ENCODE results near the gene SORCS2.

Gene SORCS2

DNA sequence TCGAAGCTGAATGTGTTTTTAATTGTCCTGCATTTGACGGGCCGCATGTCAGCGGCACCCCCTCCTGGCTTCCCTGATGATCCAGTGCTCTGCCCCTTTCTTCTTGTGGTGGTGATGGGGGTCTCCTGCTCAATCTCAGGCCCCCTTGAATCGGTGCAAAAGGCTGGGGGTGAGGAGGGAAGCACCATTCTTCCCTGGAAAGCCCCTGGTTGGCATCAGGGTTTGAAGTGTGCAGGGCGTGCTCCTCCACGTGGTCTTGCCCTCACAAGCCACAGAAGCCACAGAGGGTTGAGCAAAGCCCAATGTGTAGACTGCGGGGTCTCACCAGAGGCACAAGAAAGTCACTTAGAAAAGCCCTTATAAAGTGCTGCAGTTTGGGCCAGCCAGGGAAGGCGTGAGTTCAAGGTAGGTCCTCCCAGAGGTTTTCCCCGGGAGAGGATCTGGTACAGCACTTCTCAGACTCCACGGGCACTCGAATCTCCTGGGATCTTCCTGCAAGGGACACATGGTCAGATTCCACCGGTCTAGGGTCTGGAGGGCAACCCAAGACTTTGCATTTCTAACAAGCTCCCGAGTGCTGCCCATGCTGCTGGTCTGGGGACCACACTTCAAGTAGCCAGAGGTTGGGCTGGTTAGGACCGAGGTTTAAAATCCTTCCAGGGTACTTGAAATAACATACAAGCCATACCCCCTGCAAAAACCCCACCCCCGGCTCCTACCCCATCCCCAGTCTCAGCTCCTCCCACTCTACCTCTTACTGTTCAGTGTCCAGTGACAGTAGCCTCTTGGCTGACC lies 207.3 kb downstream of the SORCS2 start:
- DNase-seq: no peak

DNA sequence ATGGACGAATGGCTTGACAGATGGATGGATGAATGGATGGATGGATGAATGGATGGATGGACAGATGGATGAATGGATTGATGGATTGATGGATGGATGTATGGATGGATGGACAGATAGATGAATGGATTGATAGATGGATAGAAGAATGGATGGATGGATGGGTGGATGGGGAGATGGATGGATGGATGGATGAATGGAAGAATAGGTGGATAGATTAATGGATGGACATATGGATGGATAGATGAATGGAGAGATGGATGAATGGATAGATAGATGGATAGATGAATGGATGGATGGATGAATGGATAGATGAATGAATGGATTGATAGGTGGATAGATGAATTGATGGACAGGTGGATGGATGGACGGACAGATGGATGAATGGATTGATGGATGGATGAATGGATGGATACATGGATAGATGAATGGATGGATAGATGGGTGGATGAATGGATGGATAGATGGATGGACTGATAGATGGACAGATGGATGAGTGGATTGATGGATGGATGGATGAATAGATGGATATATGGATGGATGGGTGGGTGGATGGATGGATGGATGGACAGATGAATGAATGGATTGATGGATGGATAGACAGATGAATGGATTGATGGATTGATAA lies 208.4 kb downstream of the SORCS2 start:
- DNase-seq: no peak

DNA sequence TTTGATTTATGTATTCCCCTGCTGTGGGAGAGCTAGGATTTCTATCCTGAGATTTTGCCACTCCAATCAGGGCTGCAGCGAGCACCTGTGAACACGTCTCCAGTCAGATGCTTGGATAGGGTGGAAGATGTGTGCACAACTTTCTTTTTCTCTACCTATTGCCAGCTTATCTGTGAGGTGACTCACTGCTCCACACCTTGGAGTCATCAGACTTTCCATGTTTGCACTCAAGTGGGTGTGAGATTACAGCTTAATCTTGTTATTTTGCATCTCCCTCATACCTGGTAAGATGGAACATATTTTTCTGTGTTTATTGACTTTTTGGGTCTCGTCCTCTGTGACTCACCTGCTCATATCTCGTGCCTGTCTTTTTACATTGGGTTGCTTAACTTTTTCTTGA lies 210.2 kb downstream of the SORCS2 start:
- no peak for DNase-seq

DNA sequence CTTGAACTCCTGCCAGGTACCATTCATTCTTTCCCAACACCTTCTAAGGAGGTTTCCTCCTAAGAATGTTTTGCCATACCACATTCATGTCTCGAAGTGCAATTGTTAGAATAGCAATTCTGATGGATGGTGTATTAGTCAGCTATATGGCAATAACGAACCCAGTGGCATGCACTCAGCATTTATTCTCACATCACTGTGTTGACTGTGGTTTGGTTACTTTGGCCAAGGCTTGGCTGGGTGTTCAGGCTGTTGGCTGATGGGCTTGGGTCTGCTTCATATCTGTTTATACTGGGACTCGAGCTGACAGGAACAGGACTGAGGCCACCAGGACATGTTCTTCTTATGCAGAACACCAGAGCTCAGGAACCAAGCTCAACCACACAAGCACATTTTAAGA lies 210.7 kb downstream of the SORCS2 start:
- DNase-seq: no peak

DNA sequence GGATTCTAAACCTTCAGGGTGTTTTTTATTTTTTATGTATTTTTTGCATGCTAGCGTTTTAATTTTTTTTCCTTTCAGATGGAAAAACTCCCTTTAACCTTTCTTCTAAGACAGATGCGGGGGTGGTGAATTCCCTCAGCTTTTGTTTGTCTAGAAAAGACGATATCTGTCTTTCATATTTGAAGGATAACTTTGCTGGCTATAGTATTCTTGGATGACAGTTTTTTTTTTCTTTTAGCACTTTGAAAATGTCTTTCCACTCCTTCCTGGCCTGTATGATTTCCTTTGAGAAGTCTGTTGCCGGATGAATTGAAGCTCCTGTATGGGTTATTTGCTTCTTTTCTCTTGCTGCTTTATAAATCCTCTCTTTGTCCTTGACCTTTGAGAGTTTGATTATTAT lies 215.8 kb downstream of the SORCS2 start:
- DNase-seq: no peak

DNA sequence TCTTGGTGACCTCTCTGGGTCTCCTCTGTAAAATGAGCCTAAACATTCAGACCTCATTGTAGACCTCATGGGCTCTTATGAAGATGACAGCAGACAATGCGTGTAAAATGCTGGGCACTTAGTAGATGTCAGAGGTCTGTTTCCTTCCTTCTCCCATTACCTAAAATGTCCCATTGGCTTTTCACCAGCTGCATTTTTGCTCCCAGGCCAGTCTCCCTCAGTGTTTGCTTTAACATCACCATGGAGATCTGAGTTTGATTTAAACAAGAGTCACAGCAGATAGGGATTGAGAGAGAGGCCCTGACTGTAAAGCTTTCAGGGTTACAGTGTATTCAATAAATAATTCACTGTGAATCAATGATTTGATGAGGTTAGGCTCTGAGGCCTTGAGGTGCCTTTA lies 218.1 kb downstream of the SORCS2 start:
- no peak for DNase-seq

DNA sequence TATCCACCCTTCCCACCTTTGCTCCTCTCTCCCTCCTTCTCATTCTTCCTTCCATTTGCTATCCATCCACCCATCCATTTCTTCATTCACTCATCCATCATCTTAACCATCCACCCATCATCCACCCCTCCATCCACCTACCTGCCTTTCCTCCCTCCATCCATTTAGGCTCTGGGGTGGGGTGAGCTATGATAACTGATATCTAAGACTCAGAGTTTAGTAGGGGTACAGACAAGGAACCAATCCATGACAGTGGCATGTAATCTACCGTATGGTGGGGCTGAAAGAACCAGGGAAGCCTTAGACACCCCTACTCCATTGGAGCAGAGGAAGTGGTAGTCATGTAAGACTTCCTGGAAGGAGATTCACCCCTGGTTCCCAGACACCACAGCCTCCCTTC lies 219.2 kb downstream of the SORCS2 start:
- no peak for DNase-seq

DNA sequence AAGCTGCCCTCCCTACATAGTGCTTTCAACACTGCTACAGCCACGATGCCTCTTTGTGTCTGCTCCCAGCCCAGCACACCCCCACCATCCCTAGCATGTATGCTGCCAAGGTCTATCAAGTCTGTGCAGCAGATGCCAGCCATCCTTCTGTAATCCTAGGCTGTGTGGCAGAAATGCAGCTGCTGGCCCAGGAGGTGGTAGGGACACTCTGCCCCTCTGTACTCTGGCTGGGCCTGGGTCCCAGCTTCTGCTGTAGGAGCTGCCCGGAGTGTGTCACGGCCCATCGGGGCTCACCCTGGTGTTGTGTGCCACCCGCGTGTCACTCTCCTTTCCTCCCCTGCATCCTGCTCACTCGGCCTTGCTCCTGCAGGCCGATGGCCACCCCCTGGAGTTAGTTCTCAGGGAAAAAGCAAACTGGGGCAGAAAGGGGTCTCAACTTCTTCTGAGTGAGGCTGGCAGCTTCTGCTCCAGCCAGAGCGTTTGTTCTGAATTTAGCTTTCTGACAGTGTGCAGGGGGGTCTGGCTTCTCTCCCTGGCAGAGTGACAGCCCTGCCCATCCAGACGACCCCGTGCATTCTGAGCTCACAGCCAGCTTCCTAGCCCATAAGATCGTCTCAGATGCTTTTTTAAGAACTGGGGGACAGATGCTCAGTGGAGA lies 219.7 kb downstream of the SORCS2 start:
- no peak for DNase-seq

DNA sequence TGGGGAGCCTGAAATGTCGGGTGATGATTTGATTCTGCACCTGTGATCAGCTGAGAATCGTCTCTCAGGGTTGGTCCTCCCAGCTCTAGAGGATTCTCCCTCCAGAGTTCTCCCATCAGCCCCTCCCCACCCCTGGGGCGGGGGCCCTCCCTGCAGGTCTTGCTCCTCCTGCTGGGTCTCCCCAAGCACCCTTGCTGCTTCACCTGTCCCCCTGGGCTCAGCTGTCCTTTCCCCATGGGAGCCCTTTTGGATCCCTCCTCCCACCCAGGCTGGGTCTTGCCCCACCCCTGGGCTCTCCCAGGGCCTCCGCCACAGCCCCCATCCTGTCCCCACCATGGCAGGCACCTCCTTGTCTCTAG lies 220.2 kb downstream of the SORCS2 start:
- no peak for DNase-seq

DNA sequence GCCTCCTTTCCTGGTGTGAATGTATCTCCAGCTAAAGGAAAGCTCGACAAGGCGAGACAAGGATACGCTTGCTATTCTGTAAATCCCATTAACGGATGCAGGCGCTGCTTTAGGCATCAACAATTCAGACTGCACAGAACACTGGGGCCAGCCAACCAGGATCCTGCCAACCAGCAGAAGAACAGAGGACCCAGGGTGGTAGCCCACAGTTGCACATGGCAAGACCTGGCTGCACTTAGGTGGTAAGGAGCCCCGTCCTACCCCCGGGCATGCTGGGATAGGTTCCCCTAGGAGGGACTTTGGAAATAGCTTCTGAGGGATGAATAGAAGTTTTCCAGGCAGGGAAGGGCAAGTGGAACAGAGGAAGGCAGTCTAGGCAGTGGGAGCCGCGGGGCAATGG lies 221.7 kb downstream of the SORCS2 start:
- DNase-seq: no peak

DNA sequence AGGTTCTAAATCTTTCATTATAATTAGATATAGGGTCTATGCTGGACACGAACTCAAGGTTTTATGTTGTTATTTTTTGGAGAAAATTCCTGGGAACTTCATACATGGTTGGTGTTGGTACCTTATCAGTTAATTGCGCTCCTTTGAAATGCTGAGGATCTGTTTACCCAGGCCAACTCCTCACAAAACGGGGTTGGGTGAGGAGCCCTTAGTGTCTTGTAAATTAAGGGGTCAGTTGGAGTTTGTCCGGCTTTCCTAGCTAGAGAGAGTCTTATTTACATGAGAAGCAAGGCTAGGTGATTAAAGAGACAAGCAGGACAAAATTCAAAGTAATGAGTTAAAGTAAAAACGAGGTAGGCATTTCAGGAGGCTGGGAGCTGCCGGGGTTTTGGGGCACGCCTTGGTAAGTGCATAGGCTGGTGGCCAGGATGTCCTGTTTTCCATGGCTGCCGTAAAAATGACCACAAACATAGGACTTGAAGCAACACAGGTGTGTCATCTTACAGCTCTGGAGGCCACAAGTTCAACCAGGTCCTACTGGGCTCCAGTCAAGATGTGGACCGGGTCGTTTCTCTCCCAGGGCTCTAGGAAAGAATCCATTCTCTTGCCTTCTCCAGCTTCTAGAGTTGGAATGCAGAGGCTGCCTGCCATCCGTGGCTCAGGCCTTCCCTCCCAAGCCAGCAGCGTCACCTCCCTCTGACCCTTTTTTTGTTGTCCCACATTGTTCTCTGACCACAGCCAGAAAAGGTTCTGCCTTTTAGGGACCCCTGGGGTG lies 222.6 kb downstream of the SORCS2 start:
- DNase-seq: no peak

DNA sequence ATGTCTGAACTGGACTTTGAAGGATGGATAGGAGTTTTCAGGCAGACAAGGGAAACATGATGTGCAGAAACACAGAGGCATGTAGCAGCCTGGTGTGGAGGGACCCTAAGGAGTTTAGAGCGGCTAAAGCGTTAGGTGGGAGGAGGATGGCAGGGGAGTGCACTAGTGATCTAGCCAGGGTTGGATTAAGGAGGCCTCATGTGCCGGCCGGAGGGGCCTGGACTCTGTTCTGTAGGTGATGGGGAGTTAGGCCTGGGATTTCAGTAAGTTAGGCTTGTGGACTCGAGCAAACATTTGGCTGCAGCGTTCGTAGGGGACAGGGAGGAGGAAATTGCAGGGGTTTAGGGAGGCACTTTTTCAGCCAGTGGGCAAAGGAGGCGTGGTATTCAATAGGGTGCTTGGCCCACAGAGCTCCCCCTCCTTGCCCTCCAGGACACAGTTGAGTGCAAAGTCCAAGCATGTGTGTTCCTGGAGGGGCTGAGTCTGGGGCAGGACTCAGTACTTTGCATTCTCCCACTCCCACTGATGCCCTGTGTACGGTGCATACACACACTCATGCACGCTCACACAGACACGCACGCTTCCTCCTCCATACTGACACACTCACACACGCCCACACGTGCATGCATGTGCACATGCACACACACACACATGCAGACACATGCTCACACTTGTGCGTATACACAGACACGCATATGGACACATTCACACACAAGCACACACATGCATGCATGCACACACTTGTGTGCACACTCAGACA lies 223.8 kb downstream of the SORCS2 start:
- DNase-seq: no peak

DNA sequence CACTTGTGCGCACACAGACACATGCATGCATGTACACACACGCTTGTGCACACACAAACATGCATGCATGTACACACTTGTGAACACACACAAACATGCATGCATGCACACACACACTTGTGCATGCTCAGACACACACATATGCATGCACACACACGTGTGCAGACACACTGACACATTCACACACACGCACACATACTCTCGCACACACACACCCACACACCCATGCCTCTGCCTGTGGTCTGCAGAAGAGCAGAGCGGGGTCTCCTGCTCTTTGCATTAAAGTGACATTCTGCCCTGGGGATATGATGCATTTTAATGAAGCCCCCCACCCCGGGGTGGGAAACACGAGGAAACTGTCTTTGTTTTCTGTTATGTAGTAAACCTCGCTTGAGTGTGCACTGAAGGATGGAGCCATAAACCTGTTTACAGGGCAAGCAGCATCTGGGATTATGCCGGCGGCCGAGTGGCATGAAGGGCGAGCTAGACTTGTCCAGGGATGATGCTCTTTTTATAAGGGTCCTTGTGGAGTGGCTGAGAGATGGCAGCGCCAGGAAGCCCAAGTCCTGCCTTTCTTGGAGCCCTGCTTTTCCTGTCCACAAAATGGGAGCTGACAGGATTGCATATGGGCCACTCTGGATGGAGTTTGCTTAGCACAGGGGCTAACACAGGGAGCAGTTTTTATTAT lies 224.6 kb downstream of the SORCS2 start:
- DNase-seq: no peak

DNA sequence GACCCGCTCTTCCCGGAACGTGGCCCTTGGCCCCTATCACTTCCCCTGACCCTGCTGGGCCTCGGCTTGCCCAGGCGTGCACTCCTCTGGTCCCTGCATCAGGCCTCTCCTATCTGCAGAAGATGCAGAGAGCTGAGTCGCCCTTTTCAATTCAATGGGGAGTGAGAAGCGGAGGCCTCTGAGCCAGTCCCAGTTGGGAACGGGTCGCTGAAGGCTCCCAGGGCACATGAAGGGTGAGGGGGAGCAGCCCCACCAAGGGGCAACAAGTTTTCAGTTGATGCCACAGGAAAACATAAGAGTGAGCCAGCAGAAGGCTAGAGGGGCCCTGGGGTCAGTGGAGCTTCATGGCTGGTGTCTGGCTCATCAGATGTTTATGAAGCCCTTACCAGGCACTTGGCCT lies 225.3 kb downstream of the SORCS2 start:
- no peak for DNase-seq

DNA sequence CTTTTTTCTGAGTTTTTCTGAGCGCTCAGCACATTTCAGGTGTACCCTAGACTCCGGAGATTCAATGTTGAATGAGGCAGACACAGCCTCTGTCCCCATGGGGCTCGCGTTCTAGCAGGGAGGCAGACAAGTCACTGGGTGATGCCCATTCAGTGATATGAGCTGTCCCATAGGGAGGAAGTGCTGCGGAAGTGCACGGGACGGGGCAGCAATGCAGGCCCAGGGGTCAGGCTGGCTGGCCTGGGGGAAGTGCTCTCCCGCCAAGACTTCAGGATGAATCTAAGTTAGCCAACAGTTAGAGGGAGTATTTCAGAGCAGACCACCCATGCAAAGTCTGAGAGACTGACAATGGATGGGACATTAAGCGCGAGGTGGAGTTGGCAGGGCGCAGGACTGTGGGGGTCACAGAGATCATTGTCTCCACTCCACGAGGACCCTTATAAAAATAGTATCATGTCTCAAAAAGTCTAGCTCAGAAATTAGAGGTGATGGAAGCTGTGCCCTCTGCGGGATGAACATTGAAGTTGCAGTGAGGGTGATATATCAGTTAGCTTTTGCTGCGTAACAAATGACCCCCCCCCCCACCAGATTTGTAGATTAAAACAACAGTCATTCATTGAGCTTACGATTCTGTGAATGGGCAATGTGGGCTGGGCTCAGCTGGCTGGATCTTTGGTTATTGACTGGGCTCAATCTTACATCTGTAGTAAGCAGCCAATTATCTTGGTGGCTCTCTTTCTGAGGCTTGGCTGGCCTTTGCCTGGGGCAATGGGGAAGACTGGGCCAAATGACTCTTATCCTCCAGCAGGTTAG lies 226.0 kb downstream of the SORCS2 start:
- no peak for DNase-seq

DNA sequence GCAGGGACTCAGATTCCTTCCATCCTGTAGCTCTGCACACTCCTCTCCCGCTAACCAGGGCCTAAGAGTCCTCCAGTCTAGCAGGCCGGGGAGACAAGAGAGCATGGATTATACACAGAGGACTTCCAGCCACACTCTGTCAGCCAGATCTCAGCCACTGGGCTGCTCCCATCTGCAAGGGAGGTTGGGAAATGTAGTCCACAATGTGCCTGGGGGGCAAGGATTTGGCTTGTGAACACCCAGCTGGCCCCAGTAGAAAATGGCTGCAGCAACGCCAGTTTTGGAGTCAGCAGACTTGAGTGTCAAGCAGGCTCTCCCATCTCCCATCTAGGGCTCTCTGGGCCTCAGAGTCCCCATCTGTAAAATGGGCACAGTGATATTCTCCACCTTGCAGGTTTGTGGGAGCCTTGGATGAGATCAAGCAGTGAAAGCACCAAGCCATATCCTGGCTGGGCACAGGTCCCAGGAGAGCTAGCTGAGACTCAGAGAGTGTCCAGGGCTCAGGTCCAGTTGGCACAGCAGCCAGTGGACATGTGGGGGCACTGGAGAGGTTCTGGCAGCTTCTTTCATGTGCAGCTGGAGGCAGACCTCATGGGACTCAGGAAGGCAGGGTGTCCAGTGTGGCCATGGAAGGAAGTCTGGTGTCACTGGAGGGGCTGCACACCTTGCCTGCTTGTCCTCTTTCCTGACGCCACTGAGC lies 227.8 kb downstream of the SORCS2 start:
- no peak for DNase-seq

DNA sequence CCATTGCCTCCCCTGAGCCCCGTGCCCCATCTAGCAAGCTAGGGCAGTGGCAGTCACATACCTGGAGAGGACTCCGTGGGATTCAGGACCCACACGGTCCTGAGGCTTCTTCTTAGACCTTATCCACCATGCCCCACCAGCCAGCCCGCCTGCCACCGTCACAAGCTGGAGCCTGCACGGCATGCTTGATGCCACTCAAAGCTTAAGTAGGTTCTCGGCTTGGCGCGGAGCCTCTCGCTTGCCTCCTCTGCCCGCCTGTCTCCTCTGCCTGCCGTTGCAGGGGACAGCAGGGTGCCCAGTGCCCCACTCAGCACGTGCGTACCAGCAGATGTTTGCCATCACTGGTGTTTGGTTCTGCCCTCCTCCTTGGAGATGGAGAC lies 228.3 kb downstream of the SORCS2 start:
- DNase-seq: no peak

DNA sequence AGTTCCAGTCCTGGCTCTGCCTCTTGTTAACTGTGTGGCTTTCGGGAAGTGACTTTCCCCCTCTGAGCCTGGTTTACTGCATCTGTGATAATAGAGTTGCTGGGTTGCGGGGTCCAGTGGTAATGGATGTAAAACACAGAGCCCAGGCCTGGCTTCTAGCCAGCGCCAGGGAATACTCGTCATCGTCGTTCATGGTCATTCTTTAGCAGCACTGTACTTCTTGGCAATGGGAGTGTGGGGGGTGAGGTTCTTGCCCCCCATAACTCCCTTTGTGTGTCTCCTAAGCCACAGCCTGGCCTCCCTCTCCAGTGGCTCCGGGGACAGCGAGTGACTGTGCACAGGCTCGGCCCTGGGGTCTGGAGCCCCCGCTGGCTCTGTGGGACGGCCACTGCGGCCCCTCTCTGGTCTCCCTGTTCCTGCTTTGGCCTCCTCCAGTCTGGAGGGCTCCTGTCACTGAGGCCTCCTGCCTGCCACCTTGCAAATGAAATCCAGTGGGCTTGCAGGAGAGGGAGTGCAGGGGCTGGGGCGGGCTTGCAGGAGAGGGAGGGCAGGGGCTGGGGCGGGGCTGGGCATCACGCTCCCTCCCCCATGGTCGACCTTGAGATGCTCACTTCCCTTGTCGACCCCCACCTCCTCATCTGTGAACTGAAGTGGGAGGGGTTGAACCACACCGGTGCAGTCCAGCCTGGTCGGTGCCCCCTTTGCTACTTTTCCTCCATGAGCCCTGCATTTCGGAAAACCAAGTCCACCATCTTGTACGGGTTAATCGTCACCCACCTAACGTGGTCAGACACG lies 229.2 kb downstream of the SORCS2 start:
- DNase-seq: no peak
